ENCODE results near the gene STX4. TPM values are rescaled to one million over a fixed set of nuclear protein-coding genes. Genes with fewer than 3 reads are reported as not detected.
A peak's percentile ranks its signal among the peaks of the same experiment; 100 is the strongest.

Gene STX4
- polyA plus RNA-seq, 12 donors: 33.1 to 71.9 (median 39.3) TPM; not detected in 1

DNA sequence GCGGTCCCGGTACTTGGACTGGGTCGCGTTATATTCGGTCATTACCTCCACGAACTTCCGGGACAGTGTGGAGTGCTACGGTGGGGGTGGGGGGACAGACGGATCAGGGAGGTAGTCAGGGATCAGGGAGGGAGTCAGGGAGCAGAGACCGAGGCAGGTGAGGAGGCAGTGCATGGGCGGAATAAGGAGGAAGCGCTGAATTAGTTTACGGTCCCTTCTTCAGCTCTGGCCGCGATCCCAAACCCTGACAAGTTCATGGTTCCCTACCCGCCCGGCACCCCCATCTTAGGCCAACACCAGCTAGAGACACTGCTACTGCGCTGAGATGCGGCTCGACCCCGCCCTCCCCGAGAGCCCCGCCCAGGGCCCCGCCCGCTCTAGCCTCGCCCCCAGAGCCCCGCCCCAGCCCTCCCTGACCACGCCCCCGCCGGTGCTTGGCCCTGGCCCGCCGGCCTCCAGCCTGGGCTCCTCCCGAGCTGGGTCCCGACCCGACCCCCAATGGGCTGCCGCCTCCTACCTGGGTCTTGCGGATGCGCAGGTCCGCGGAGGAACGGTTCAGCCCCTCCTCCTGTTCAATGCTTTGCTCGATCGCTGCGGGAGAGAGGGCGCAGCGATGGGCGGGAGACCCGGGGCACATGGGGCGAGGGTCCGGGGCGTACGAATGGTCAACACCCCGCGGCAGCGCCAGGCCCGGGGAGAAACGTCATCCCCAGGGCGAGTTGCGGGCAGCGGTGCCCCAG lies 36.2 kb upstream of the STX4 start:
- no peak for DNase-seq

- DNase-seq: no peak
Observed at GRCh38 chr16:30997725-30998711, 35.3 kb upstream of the STX4 start.

GRCh38 chr16:30998852-30999761 lies 34.3 kb upstream of the STX4 start:
- DNase-seq: no peak

GRCh38 chr16:31000671-31001382 lies 32.5 kb upstream of the STX4 start:
- no peak for DNase-seq

- no peak for DNase-seq
Observed at GRCh38 chr16:31001507-31002249, 31.7 kb upstream of the STX4 start.

DNA sequence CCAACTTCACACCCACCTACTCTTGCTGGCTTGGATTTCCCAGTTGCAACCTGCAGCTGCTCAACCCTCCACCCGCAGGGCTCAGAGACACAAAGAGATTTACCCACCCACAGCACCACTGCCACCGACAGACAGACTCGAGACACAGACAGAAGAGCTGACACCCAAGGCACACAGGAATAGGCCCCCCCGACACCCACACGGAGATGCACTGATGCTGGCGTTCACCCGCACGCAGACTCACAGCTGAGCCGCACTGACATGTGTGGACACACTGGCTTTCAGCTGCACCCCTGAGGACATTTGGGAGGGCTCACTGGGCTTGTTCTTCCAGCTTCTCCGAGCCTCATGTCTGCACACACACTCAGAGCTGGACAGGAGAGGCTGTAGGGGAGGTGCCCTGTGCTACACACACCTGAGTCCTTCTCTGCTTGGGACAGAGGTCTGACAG lies 31.1 kb upstream of the STX4 start:
- DNase-seq: no peak

- peak; percentile 48 for DNase-seq
Observed at GRCh38 chr16:31002862-31003341, 30.5 kb upstream of the STX4 start.

GRCh38 chr16:31003744-31004143 lies 29.6 kb upstream of the STX4 start:
- DNase-seq: no peak

DNA sequence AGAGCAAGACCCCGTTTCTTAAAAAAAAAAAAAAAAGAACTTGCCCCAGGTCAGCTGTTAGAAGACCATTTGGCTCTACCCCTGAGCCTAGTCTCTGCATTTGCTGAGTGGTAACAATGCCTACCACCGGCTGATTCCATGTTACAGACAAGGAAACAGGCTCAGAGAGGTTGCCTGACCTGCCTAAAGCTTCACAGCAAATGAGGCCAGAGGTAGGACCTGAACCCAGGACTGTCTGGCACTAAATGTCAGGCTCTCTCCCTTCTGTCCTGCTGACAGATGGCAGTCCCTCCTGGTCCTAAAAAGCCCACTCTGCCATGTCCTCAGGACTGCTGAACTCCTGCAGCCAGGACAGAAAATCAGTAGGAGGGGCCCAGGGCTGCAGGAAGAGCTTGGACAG lies 28.7 kb upstream of the STX4 start:
- no peak for DNase-seq

GRCh38 chr16:31005350-31006085 lies 27.8 kb upstream of the STX4 start:
- no peak for DNase-seq

DNA sequence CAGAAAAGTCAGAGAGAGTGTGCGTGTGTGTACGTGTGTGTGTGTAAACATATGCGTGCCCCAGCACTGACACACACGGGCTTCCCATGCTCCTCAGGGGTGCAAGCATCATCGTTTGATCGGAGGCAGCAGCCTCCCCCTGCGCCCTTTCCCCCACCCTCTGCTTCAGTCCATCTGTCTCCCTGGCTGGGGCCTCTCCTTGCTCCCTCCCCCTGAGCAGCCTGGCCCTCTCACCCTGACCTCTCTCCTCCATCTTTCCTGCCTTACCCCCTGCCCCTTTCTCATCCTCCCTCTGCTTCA lies 27.3 kb upstream of the STX4 start:
- DNase-seq: no peak

DNA sequence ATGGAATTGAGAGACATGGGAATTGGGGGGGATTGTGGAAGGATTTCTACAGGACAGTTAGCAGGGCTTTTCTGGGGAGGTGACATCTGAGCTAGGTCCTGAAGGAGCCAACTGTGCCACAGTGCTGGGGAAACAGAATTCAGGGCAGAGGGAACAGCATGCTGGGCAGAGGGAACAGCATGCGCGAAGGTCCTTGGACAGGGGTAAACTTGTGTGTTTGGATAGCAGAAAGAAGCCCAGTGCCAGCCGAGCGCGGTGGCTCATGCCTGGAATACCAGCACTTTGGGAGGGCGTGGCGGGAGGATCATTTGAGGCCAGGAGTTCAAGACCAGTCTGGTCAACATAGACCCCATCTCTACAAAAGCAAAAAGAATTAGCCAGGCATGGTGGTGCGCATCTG lies 26.8 kb upstream of the STX4 start:
- no peak for DNase-seq

DNA sequence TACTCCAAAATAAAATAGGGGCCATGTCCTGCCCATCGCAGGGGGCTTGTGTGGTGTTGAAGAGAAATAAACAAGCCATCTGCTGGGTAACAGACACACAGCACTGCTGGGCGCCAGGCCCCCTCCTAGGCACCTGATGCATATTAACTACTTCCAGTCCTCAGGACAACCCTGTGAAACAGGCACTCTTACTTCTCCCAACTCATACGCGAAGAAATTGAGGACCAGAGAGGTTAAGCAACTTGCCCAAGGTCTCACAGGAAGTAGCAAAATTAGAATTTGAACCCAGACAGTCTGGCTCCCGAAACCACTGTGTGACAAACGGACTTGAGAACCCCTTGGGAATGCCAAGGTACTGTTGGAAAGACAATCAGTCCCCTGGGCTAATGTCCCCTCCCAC lies 25.7 kb upstream of the STX4 start:
- no peak for DNase-seq

DNA sequence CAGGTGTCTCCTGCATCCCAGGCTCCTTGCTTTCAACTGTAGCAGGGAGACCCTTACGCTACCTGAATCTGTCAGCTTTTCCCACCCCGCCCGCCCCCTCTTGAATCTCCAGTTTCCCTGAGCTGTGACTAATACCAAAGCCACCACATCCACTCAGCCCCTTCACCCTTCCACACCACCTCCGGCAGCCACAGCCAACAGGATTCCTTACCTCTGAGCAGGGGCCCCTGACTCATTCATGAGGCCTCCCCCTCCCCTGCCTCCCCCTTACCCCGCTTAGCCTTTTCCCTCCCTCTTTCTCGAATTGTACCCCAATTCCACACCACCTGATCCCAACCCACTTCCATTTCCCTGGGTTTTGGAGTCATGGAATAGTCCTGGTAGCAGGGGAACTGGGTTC lies 25.2 kb upstream of the STX4 start:
- DNase-seq: no peak

DNA sequence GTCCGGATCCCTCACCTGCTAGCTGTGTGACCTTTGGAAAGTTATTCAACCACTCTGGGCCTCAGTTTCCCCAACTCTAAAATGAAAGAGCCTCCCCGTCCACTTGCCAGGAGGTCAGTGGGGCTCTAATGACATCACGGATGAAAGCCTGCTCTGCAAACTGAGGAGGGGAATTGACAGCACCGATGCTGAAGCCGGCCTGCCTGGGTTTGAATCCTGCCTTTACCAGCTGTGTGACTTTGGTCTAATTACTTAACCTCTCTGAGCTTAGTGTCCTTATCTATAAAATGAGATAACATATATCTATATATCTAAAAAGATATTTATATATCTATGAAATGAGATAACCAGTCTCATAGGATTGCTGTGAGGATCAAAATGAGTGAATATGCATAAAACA lies 24.8 kb upstream of the STX4 start:
- DNase-seq: no peak

DNA sequence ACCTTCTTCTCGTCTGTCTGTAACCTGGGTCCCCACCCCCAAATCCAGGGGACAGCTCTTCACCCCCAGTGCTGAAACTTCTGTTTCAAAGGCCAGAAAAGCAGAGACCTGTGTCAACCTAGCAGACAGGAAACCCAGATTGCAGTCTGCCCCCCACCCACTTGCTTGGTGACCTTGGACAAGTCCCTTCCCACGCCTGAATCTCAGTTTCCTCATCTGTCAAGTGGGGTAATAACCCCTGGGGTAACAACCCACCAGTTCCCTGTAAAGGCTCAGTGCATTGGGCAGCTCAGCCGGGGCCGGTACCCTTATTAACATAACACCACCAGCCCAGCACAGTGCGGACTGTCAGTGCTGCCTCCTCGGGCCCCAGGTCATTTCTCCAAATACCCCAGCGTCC lies 24.2 kb upstream of the STX4 start:
- no peak for DNase-seq

DNA sequence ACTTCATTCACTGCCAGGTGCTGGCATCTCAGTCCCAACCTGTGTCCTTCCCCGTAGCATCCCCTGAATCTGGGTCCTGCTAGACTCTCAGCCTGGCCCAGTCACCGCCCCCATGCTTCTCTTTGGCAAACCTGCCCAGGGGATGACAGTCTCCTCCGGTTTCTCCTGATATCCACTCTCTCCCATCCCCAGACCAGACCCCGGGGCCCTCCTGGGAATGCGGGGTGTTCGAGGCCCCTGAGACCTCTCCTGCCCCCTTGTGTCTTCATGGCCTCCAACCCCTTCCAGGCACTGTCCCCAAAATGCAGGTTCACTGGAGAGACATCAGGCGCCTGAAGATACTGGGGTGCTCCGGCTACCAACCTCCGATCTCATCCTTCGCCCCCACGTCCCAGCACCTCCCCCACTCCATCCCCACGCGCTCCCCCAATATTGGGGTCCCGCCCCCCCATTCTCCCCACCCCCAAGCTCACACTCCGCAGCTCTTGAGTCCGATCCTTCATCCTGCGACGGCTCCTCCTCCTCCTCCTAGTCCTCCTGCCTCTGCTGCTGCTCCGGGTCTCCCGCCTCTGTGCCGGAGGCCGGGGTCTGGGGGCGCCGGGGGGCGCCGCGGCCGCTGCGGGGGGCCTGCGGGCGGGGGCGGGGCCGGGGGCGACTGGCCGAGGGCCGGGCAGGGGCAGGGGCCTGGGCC lies 23.3 kb upstream of the STX4 start:
- no peak for DNase-seq

DNA sequence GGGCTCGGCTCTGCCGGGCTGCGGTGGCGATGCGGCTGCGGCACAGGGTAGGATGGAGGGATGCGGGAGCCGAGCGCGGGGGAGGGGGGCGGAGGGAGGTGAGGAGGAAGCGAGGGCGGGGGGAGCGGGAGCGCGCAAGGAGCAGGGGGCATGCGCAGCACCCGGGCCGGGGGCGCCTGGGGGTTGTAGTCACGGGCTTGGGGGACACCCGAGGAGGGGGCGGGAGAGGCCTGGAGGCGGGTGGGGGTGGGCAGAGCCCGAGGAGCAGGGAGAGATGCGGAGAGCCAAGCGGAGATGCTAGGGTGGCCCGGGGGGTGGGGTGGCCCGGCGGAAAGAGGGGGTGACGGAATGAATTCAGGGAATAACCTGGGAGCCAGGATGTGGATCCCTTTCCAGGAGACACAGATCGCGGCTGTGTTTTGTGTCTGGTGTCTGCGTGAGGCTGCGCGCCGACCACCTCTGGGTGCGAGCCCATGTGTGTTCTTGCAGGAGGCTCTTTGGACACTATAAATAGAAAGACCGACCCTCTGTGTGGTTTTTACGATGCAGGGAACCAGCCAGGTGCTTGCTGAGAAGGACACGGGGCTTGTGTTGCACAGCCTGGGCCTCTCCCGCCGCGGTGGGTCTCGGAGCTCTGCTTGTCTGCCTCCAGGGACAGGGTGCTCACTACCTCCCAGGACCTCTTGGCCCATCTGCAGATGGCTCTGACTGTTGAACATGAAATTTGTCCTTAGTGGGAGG lies 22.6 kb upstream of the STX4 start, which contains the start of gene STX1B:
TSS of gene STX1B (minus strand) at position 54 of the 741 bp plus-strand sequence. CDS start 242 bp downstream, outside the sequence.
- DNase-seq: peak; percentile 55

All from muscle of arm (tissue), 12 donors.